ENCODE data around the gene TTC22. TPM values are rescaled to one million over a fixed set of nuclear protein-coding genes. Genes with fewer than 3 reads are reported as not detected.

The TTC22 gene
- polyA plus RNA-seq, 1 experiment: not detected

- peaks cover 12% of the 10 kb centered on the region for H3K36me3 ChIP-seq (ENCODE audit: control insufficient read depth, insufficient read depth, low read length)
- no peak for TF ChIP-seq CTCF (IDR thresholded peaks at IDR 0.05; ENCODE audit: insufficient read depth, low read depth, low read length)
- no peak overlapping the region for H3K4me3 ChIP-seq (ENCODE audit: low read depth, low read length)
- no peaks in the 10 kb centered on the region for H3K27me3 ChIP-seq (ENCODE audit: control insufficient read depth, insufficient read depth, low read length)
- DNase-seq (ENCODE audit: low read depth): no peak
- ChIA-PET POLR2A (no interaction called here), CTCF (interaction anchor here (0.6 to 1.6 kb wide), 6 partner anchors 9 to 97 kb away, joined by 3 read pairs; no protein-coding TSS in a partner anchor)
Observed at GRCh38 chr1:54848134-54848948, 47.2 kb upstream of the TTC22 start.

- ChIA-PET CTCF (interaction anchor here (1.1 to 1.9 kb wide), 3 partner anchors 8 to 98 kb away, joined by 3 to 6 read pairs (median 3); no protein-coding TSS in a partner anchor), POLR2A (no interaction called here)
- Histone ChIP-seq H3K27me3 (ENCODE audit: control insufficient read depth, insufficient read depth, low read length) (no peaks in the 10 kb centered on the region), H3K36me3 (ENCODE audit: control insufficient read depth, insufficient read depth, low read length) (peaks cover 9% of the 10 kb centered on the region), H3K4me3 (ENCODE audit: low read depth, low read length) (no peak overlapping the region)
- no peak for TF ChIP-seq CTCF (IDR thresholded peaks at IDR 0.05; ENCODE audit: insufficient read depth, low read depth, low read length)
- no peak for DNase-seq (ENCODE audit: low read depth)
Observed at GRCh38 chr1:54846716-54847284, 45.7 kb upstream of the TTC22 start.

GRCh38 chr1:54846301-54846700 is 45.2 kb upstream of the TTC22 start:
- Histone ChIP-seq H3K4me3 (ENCODE audit: low read depth, low read length) (no peak overlapping the region), H3K36me3 (ENCODE audit: control insufficient read depth, insufficient read depth, low read length) (peaks cover 7% of the 10 kb centered on the region), H3K27me3 (ENCODE audit: control insufficient read depth, insufficient read depth, low read length) (no peaks in the 10 kb centered on the region)
- ChIA-PET CTCF (interaction anchor here (1.9 kb wide), 1 partner anchor 99 kb away, joined by 6 read pairs; no protein-coding TSS in a partner anchor), POLR2A (no interaction called here)
- no peak for TF ChIP-seq CTCF (IDR thresholded peaks at IDR 0.05; ENCODE audit: insufficient read depth, low read depth, low read length)
- DNase-seq (ENCODE audit: low read depth): no peak

GRCh38 chr1:54845772-54846171 is 44.6 kb upstream of the TTC22 start:
- no peak for DNase-seq (ENCODE audit: low read depth)
- Histone ChIP-seq H3K4me3 (ENCODE audit: low read depth, low read length) (no peak overlapping the region), H3K27me3 (ENCODE audit: control insufficient read depth, insufficient read depth, low read length) (no peaks in the 10 kb centered on the region), H3K36me3 (ENCODE audit: control insufficient read depth, insufficient read depth, low read length) (peaks cover 5% of the 10 kb centered on the region)
- ChIA-PET POLR2A (no interaction called here), CTCF (interaction anchor here (0.9 to 1.9 kb wide), 2 partner anchors 99 to 100 kb away, joined by 4 to 6 read pairs; no protein-coding TSS in a partner anchor)
- no peak for TF ChIP-seq CTCF (IDR thresholded peaks at IDR 0.05; ENCODE audit: insufficient read depth, low read depth, low read length)

- H3K36me3 ChIP-seq (ENCODE audit: control insufficient read depth, insufficient read depth, low read length): peaks cover 5% of the 10 kb centered on the region
- ChIA-PET POLR2A (no interaction called here), CTCF (interaction anchor here (0.9 kb wide), 1 partner anchor 101 kb away, joined by 4 read pairs; no protein-coding TSS in a partner anchor)
- no peak for DNase-seq (ENCODE audit: low read depth)
- no peak overlapping the region for H3K4me3 ChIP-seq (ENCODE audit: low read depth, low read length)
- no peaks in the 10 kb centered on the region for H3K27me3 ChIP-seq (ENCODE audit: control insufficient read depth, insufficient read depth, low read length)
- TF ChIP-seq CTCF (IDR thresholded peaks at IDR 0.05; ENCODE audit: insufficient read depth, low read depth, low read length): no peak
Observed at GRCh38 chr1:54844564-54844963, 43.4 kb upstream of the TTC22 start.

Data from BJ (cell line).